Right lobe of liver (tissue), 6 donors: ENCODE measurements around the gene RPE. TPM values are rescaled to one million over a fixed set of nuclear protein-coding genes. Genes with fewer than 3 reads are reported as not detected.

ENCODE experiments used
- ATAC-seq, 4 donors: fragments of 200-7000 bp; cut with Tn5 transposase; one replicate each; pipeline ENCODE4 v1.9.1; 2020; ENCODE audit warnings: mild to moderate bottlenecking in 4 of 4, moderate library complexity in 4 of 4
- DNase-seq, 3 donors: peaks; one replicate each; pipeline ENCODE4 v3.0.0-alpha.2; 2020
- H3K27ac ChIP-seq, 3 donors: fragments of 200-600 bp; one replicate each; pipeline ENCODE4 v1.8.0; 2022
- H3K27me3 ChIP-seq, 2 donors: fragments of 200-600 bp; one replicate each; pipeline ENCODE4 v1.8.0; 2022
- H3K36me3 ChIP-seq, 4 donors: fragments of 200-600 bp; sonication (generic) in 1 of 4; one replicate each; pipeline versions ENCODE4 v1.5.1 to v1.8.0; 2017 to 2022; ENCODE audit warnings: control low read depth in 1 of 4
- H3K4me1 ChIP-seq, 4 donors: fragments of 200-600 bp; sonication (generic) in 1 of 4; one replicate each; pipeline versions ENCODE4 v1.5.1 to v1.8.0; 2017 to 2022; ENCODE audit warnings: control low read depth in 1 of 4
- H3K4me3 ChIP-seq, 3 donors: fragments of 200-600 bp; one replicate each; pipeline ENCODE4 v1.8.0; 2022
- H3K9me3 ChIP-seq, 4 donors: fragments of 200-600 bp; sonication (generic) in 1 of 4; one replicate each; pipeline versions ENCODE4 v1.5.1 to v1.8.0; 2017 to 2022; ENCODE audit warnings: control low read depth in 1 of 4
- POLR2A ChIP-seq: fragments of 450-650 bp; IDR thresholded peaks from one replicate; pipeline ENCODE4 v1.6.1; 2017; ENCODE audit warnings: antibody characterized with exemption, mild to moderate bottlenecking
- WGBS: methylation state at CpG from one replicate; pipeline ENCODE4 v1.1.6; 2018; ENCODE audit warnings: low coverage, low lambda C conversion rate; ENCODE audit not compliant: insufficient coverage; ENCODE audit errors: missing lambda C conversion rate; 5-methylcytosine and 5-hydroxymethylcytosine counted together
- intact Hi-C, 2 donors: fragments of 100-400 bp; cut with DNase I; formaldehyde crosslinking; loops; one replicate each; pipeline versions ENCODE4 v1.11.2 to v1.14.1; 2022
- total RNA-seq, 6 experiments: library from RNA; depleted of rRNA in 2 of 6; stranded (reverse); fragments of >200 nt in 2 of 6; fragmentation: NEBNext Ultra II Directional in 3 of 6; extraction: Animal tissue kit (Norgen Biotek cat#: 25700) in 3 of 6; gene quantifications; one replicate each; pipeline versions ENCODE4 v1.1.0 to v1.2.4, GENCODE V29; 2016 to 2023
- TF ChIP-seq, protein P1 (sequence below), 4 donors: fragments of 200-600 bp in 3 of 4; fragments of 450-650 bp in 1 of 4; IDR thresholded peaks; one replicate each; pipeline versions ENCODE4 v1.5.1 to v1.8.0; 2016 to 2022; ENCODE audit warnings: antibody characterized with exemption in 4 of 4, mild to moderate bottlenecking in 2 of 4
- donor health status: DM: no; HTN: yes; CAD: no.
- donor health status: DM: no; HTN: no; CAD: no.
- donor health status: DM: no; HTN: no; CAD: no.
- donor health status: DM: no; HTN: yes; CAD: no.
- donor health status: DM: no; HTN: yes; CAD: no.

The RPE gene
- total RNA-seq, 6 experiments from 2014 or later: 21.8 to 39.9 (median 25.3) TPM

DNA sequence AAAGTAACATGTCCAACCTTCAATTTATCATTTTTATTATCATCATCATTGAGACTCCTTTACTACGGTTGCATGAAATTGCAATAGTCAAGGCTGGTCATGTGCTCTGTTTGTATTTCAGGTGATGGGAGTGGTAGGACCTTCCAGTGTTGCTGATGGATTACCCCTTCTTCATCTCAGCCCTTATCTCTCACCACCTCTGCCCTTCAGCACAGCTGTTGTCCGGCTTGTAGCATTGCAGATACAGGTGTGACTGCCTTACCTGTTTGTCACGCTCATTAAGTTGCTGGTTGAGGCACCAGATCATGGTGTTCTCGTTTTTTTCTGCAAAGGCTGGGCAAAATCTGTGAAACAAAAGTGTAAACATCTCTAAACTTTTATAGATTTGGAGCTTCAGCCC lies 31.7 kb upstream of the RPE start:
- no peak for TF ChIP-seq POLR2A
- TF ChIP-seq, protein P1, sequence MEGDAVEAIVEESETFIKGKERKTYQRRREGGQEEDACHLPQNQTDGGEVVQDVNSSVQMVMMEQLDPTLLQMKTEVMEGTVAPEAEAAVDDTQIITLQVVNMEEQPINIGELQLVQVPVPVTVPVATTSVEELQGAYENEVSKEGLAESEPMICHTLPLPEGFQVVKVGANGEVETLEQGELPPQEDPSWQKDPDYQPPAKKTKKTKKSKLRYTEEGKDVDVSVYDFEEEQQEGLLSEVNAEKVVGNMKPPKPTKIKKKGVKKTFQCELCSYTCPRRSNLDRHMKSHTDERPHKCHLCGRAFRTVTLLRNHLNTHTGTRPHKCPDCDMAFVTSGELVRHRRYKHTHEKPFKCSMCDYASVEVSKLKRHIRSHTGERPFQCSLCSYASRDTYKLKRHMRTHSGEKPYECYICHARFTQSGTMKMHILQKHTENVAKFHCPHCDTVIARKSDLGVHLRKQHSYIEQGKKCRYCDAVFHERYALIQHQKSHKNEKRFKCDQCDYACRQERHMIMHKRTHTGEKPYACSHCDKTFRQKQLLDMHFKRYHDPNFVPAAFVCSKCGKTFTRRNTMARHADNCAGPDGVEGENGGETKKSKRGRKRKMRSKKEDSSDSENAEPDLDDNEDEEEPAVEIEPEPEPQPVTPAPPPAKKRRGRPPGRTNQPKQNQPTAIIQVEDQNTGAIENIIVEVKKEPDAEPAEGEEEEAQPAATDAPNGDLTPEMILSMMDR (IDR thresholded peaks at IDR 0.05): no peak
- 59% methylated on average over 4 of the region's 4 CpGs for WGBS
- intact Hi-C loops: no loop called here

DNA sequence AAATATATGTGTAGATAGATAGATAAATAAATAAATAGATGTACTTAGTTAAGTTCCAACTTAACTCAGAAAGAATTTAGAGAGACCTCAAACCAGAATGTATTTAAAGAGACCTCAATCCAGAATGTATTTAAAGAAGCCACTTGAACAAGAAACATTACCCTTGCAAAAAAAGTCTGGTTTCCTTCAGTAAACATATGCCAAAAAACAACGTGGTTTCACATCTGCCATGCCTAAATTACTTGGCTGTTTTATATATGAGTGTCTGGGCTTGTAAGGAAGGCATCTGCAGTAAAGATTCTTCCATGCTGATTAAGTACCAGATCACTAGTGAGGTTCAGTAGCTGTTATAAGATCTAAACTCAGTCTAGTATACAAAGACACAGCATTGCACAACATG lies 29.1 kb upstream of the RPE start:
- 17% methylated on average over 1 of the region's 1 CpG for WGBS
- H3K27me3 ChIP-seq: no peaks in the 10 kb centered on the region
- H3K36me3 ChIP-seq: no peaks in the 10 kb centered on the region
- DNase-seq (no peak), ATAC-seq (no peak)
- intact Hi-C loops: no loop called here
- no peaks in the 10 kb centered on the region for H3K9me3 ChIP-seq
- H3K27ac ChIP-seq: no peak overlapping the region
- H3K4me1 ChIP-seq: peaks cover 0 to 6% (median 0%) of the 10 kb centered on the region in 4 donors
- TF ChIP-seq POLR2A: no peak
- TF ChIP-seq, protein P1 (IDR thresholded peaks at IDR 0.05): no peak
- H3K4me3 ChIP-seq: no peak overlapping the region

More for the DNA sequence above, 31.7 kb upstream of the RPE start:
- Histone ChIP-seq H3K27me3 (no peaks in the 10 kb centered on the region), H3K4me1 (peaks cover 0 to 6% (median 0%) of the 10 kb centered on the region in 4 donors), H3K9me3 (no peaks in the 10 kb centered on the region), H3K27ac (no peak overlapping the region), H3K4me3 (no peak overlapping the region), H3K36me3 (no peaks in the 10 kb centered on the region)
- ATAC-seq: no peak
- DNase-seq: no peak

DNA sequence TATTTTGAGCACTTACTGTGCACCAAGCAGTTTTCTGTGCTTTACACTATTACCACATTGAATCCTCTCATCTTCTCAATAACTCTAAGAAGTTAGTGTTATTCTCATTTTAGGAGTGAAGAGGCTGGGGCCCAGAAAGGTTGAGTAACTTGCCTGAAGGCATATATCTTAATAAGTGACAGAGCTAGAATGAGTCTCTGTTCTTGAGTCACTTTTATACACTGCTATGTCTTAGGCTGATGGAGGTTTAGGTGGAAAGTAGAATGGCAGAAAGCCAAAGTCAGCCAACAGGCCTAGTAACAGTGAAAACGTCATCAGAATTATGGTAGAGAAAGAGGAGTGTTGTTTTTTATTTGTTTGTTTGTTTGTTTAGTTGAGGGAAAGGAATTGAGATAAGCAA lies 27.9 kb upstream of the RPE start:
- Histone ChIP-seq H3K9me3 (no peaks in the 10 kb centered on the region), H3K4me1 (peaks cover 0 to 5% (median 0%) of the 10 kb centered on the region in 4 donors), H3K27me3 (no peaks in the 10 kb centered on the region), H3K36me3 (no peaks in the 10 kb centered on the region), H3K4me3 (no peak overlapping the region), H3K27ac (no peak overlapping the region)
- WGBS: 44% methylated on average over 1 of the region's 1 CpG
- no peak for TF ChIP-seq POLR2A
- TF ChIP-seq, protein P1 (IDR thresholded peaks at IDR 0.05): no peak
- no peak for DNase-seq
- ATAC-seq: no peak
- intact Hi-C loops: no loop called here

DNA sequence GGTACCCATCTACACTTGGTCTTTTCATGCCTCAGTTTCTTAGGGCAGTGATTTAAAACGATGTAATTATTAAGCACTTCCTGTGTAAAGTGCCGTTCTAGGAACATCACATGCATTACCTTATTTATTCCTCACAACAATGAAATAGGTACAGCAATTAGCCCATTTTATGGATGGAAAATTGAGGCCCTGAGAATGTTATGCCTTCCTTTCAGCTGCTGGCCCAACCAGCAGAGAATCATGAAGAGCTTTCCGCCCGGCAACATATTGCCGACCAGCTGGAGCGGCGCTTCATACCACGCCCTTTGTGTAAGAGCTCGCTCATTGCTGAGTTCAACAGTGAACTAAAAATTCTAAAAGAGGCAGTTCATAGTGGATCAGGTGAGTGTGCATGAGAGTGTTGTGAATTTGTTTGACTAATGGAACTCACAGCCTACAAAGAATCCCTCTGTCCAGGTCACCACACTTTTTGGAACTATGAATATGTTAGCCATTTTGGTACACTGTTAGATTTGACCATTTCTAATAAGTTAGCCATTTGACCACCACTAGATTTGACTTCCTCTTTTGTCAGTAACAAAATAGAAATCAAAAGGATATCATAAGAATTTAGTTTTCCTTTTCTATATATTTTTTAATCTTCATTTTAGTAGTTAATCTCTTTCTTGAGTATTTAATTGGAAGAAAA lies 25.6 kb upstream of the RPE start:
- WGBS: 61% methylated on average over 6 of the region's 9 CpGs
- no peak for TF ChIP-seq POLR2A
- TF ChIP-seq, protein P1 (IDR thresholded peaks at IDR 0.05): no peak
- Histone ChIP-seq H3K4me1 (no peaks in the 10 kb centered on the region), H3K27me3 (no peaks in the 10 kb centered on the region), H3K36me3 (no peaks in the 10 kb centered on the region), H3K9me3 (no peaks in the 10 kb centered on the region), H3K4me3 (no peak overlapping the region), H3K27ac (no peak overlapping the region)
- ATAC-seq (no peak), DNase-seq (no peak)
- intact Hi-C loops: loop anchor here in 1 of 2 donors (5.0 kb wide), 1 partner anchor 220 kb away; no protein-coding TSS in a partner anchor
